ENCODE results near the gene KIAA0513. TPM values are rescaled to one million over a fixed set of nuclear protein-coding genes. Genes with fewer than 3 reads are reported as not detected.

The KIAA0513 gene
- polyA plus RNA-seq, 1 experiment, result 10.0 TPM

DNA sequence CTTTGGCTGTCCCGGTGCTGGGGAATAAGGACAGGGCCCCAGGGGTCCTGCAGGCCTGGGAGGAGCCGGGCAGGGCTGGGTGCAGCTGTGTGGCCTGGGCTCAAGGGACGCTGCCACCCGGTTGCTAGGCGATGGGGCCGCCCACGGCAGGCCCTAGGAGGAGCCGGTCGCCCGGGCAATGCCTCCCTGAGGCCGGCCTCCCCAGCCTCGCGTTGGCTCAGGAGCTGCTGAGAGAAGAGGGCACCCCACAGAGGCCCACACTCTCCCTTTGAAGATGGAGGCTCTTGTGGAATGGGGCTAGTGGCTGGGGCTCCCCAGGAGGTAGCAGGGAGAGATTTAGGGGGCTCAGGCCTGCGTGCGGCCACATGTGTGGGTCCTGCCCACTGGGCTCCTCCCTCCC, 84.8 kb downstream of the KIAA0513 start, which contains the start of gene CIBAR2:
TSS of gene CIBAR2 (minus strand) at position 109 of the 400 bp plus-strand sequence. CDS start 120 bp downstream, outside the sequence.
- POLR2A ChIA-PET, result no interaction called here
- H3K4me3 ChIP-seq (ENCODE audit: low read depth, low read length), result no peak within 1 kb of the TSS
- no peak for TF ChIP-seq CTCF (IDR thresholded peaks at IDR 0.05; ENCODE audit: low read depth, low read length)
- no peaks in the 10 kb centered on the region for H3K27me3 ChIP-seq (ENCODE audit: control insufficient read depth, insufficient read depth, low read length)
- H3K9me3 ChIP-seq (ENCODE audit: control insufficient read depth, insufficient read depth, low read length), result no peaks in the 10 kb centered on the region; the same call in 1 of the 2 replicates
- no peak within 1 kb of the TSS for H3K27ac ChIP-seq (ENCODE audit: low read depth, low read length)
- CTCF ChIA-PET, result interaction anchor here (0.7 to 2.1 kb wide), 3 partner anchors 133 to 163 kb away, joined by 3 to 5 read pairs (median 4); no protein-coding TSS in a partner anchor
- DNase-seq (ENCODE audit: low read depth, low spot score), result no peak

DNA sequence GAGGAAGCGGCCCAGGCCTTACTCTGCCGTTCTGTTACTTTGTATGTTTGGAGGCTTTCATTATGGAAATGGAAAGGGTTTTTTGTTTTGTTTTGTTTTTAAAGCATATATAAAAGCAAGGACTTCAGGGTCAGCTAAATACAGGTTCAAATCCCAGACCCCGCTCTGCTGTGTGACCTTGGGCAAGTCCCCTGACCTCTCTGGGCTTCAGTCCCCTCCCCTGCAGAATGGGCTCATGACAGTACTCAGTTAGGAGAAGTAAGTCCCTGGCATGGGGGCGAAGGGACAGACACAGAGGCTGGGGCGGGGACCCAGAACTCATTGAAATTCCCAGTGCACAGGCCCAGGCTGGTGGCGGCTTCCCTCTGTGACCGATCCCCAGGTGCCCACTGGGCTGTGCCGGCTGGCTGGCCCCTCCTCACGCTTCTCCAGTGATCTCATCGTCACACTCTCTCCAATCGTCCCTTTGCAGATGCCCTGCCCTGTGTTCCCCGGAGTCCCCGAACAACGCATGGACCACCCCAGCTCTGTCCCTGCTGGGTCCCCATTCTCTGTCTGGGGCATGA, 85.7 kb downstream of the KIAA0513 start:
- Histone ChIP-seq H3K27ac (ENCODE audit: low read depth, low read length) (no peak overlapping the region), H3K27me3 (ENCODE audit: control insufficient read depth, insufficient read depth, low read length) (no peaks in the 10 kb centered on the region), H3K4me3 (ENCODE audit: low read depth, low read length) (no peak overlapping the region), H3K9me3 (ENCODE audit: control insufficient read depth, insufficient read depth, low read length) (no peaks in the 10 kb centered on the region)
- no peak for TF ChIP-seq CTCF (IDR thresholded peaks at IDR 0.05; ENCODE audit: low read depth, low read length)
- POLR2A ChIA-PET, result no interaction called here
- CTCF ChIA-PET, result interaction anchor here (1.2 to 2.1 kb wide), 2 partner anchors 140 to 162 kb away, joined by 4 to 5 read pairs; no protein-coding TSS in a partner anchor
- DNase-seq (ENCODE audit: low read depth, low spot score), result no peak

DNA sequence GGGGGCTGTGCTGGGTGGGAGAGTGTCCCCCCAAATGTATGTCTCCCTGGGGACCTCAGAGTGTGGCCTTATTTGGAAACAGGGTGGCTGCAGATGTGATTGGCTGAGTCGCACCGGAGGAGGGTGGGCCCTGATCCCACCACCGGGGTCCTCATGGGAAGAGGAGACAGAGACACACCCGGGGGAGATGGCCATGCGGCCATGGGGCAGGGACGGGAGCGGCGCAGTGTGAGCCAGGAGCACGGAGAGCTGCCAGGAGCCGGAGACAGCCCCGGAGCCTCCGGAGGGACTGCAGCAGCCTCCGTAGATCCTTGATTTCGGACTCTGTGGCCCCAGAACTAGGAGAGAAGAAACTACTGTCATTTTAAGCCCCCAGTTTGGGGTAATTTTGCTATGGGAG, 86.3 kb downstream of the KIAA0513 start:
- Histone ChIP-seq H3K9me3 (ENCODE audit: control insufficient read depth, insufficient read depth, low read length) (peaks cover 4% of the 10 kb centered on the region; the same call in 1 of the 2 replicates), H3K27ac (ENCODE audit: low read depth, low read length) (no peak overlapping the region), H3K27me3 (ENCODE audit: control insufficient read depth, insufficient read depth, low read length) (no peaks in the 10 kb centered on the region), H3K4me3 (ENCODE audit: low read depth, low read length) (no peak overlapping the region)
- CTCF ChIA-PET, result interaction anchor here (1.0 to 2.1 kb wide), 8 partner anchors 14 to 503 kb away, joined by 3 to 27 read pairs (median 5); no protein-coding TSS in a partner anchor
- no peak for TF ChIP-seq CTCF (IDR thresholded peaks at IDR 0.05; ENCODE audit: low read depth, low read length)
- no peak for DNase-seq (ENCODE audit: low read depth, low spot score)
- POLR2A ChIA-PET, result no interaction called here

- peaks cover 4% of the 10 kb centered on the region; the same call in 1 of the 2 replicates for H3K9me3 ChIP-seq (ENCODE audit: control insufficient read depth, insufficient read depth, low read length)
- H3K27ac ChIP-seq (ENCODE audit: low read depth, low read length), result peak overlapping the region; percentile 61
- CTCF ChIA-PET, result interaction anchor here (0.6 to 2.1 kb wide), 45 partner anchors 9 to 501 kb away, joined by 3 to 27 read pairs (median 5); no protein-coding TSS in a partner anchor
- peak; percentile 56 for DNase-seq (ENCODE audit: low read depth, low spot score)
- peak; percentile 99 for TF ChIP-seq CTCF (IDR thresholded peaks at IDR 0.05; ENCODE audit: low read depth, low read length)
- no peaks in the 10 kb centered on the region for H3K27me3 ChIP-seq (ENCODE audit: control insufficient read depth, insufficient read depth, low read length)
- H3K4me3 ChIP-seq (ENCODE audit: low read depth, low read length), result no peak overlapping the region
- POLR2A ChIA-PET, result interaction anchor here (0.7 to 1.0 kb wide), 2 partner anchors 56 to 157 kb away, joined by 3 read pairs; no protein-coding TSS in a partner anchor
These were observed 87.4 kb downstream of the KIAA0513 start for GRCh38 chr16:85114909-85115567.

DNA sequence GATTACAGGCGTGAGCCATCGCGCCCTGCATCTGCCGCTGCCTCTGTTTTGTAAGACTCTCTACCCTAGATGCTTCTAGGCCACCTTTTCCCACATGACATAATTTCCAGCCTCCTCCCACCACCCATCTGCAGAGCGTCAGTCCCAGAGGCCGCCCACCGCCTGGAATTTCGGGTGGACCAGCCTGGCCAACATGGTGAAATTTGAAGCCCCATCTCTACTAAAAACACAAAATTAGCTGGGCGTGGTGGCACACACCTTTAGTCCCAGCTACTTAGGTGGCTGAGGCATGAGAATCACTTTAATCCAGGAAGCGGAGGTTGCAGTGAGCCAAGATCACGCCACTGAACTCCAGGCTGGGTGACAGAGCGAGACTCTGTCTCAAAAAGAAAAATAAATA, 89.8 kb downstream of the KIAA0513 start:
- no peaks in the 10 kb centered on the region for H3K27me3 ChIP-seq (ENCODE audit: control insufficient read depth, insufficient read depth, low read length)
- ChIA-PET POLR2A (no interaction called here), CTCF (no interaction called here)
- TF ChIP-seq CTCF (IDR thresholded peaks at IDR 0.05; ENCODE audit: low read depth, low read length), result no peak
- no peak for DNase-seq (ENCODE audit: low read depth, low spot score)
- H3K4me3 ChIP-seq (ENCODE audit: low read depth, low read length), result no peak overlapping the region
- no peak overlapping the region for H3K27ac ChIP-seq (ENCODE audit: low read depth, low read length)
- H3K9me3 ChIP-seq (ENCODE audit: control insufficient read depth, insufficient read depth, low read length), result peaks cover 4% of the 10 kb centered on the region; the same call in 1 of the 2 replicates
